SW 1271 (cell line): ENCODE measurements around the gene PUS1.

ENCODE experiments used
- DNase-seq, 2 experiments: peaks; one replicate each; lab custom pipeline; 2025; lab: John Stamatoyannopoulos, UW

PUS1 gene

GRCh38 chr12:131916306-131917138 lies 12.6 kb upstream of the PUS1 start:
- no peak for DNase-seq

GRCh38 chr12:131917139-131917710 lies 11.9 kb upstream of the PUS1 start:
- no peak for DNase-seq

- DNase-seq, result no peak
Observed at GRCh38 chr12:131917711-131918306, 11.3 kb upstream of the PUS1 start.

- DNase-seq, result no peak
Observed at GRCh38 chr12:131918311-131919050, 10.6 kb upstream of the PUS1 start.

GRCh38 chr12:131919051-131919347 lies 10.1 kb upstream of the PUS1 start:
- no peak for DNase-seq

GRCh38 chr12:131919366-131920156 lies 9.5 kb upstream of the PUS1 start:
- no peak for DNase-seq

- no peak for DNase-seq
Observed at GRCh38 chr12:131920157-131920508, 8.9 kb upstream of the PUS1 start.

GRCh38 chr12:131920902-131921840 lies 7.9 kb upstream of the PUS1 start:
- no peak for DNase-seq

GRCh38 chr12:131921866-131922769 lies 7.0 kb upstream of the PUS1 start:
- no peak for DNase-seq

GRCh38 chr12:131922772-131923171 lies 6.3 kb upstream of the PUS1 start:
- no peak for DNase-seq

- no peak for DNase-seq
Observed at GRCh38 chr12:131923260-131923659, 5.8 kb upstream of the PUS1 start.

GRCh38 chr12:131927110-131928079 lies 1.7 kb upstream of the PUS1 start:
- DNase-seq, result no peak

GRCh38 chr12:131928080-131928710 lies 881 bp upstream of the PUS1 start:
- no peak for DNase-seq

- no peak for DNase-seq
Observed at GRCh38 chr12:131929581-131930456, 743 bp downstream of the PUS1 start.

GRCh38 chr12:131930510-131930909 lies 1.4 kb downstream of the PUS1 start:
- DNase-seq, result no peak

GRCh38 chr12:131933387-131933786 lies 4.3 kb downstream of the PUS1 start:
- no peak for DNase-seq

- no peak for DNase-seq
Observed at GRCh38 chr12:131934535-131934934, 5.5 kb downstream of the PUS1 start.
